CD4-positive, alpha-beta T cell treated with Interleukin-6 at 100 ng/mL for 8 hours (primary cell): ENCODE results near the gene ARHGEF11.
A peak's percentile ranks its signal among the peaks of the same experiment; 100 is the strongest.
"Not testable (repeated sequence)": the region's sequence is repeated elsewhere in the genome, so short reads cannot be mapped to it uniquely, and the experiment has no call there.

Experiments
- DNase-seq: peaks from one replicate; pipeline ENCODE4 v3.0.0-alpha.2; 2020; ENCODE audit warnings: mixed read lengths, low spot score

The ARHGEF11 gene

GRCh38 chr1:156929596-156930238 lies 115.8 kb downstream of the ARHGEF11 start:
- no peak for DNase-seq

- no peak for DNase-seq
Observed at GRCh38 chr1:156928043-156928602, 117.4 kb downstream of the ARHGEF11 start.

- DNase-seq, result peak; percentile 48
Observed at GRCh38 chr1:156927215-156928042, 118.1 kb downstream of the ARHGEF11 start.

- not testable (repeated sequence) for DNase-seq
Observed at GRCh38 chr1:156926695-156927094, 118.8 kb downstream of the ARHGEF11 start.

- DNase-seq, result no peak
Observed at GRCh38 chr1:156926175-156926574, 119.4 kb downstream of the ARHGEF11 start.

GRCh38 chr1:156925154-156926010 lies 120.2 kb downstream of the ARHGEF11 start:
- DNase-seq, result no peak

- no peak for DNase-seq
Observed at GRCh38 chr1:156924478-156925153, 120.9 kb downstream of the ARHGEF11 start.

GRCh38 chr1:156923670-156924477 lies 121.7 kb downstream of the ARHGEF11 start:
- no peak for DNase-seq

GRCh38 chr1:156922986-156923669 lies 122.4 kb downstream of the ARHGEF11 start:
- DNase-seq, result no peak

GRCh38 chr1:156921053-156921529 lies 124.5 kb downstream of the ARHGEF11 start:
- no peak for DNase-seq

- peak; percentile 24 for DNase-seq
Observed at GRCh38 chr1:156920233-156921052, 125.1 kb downstream of the ARHGEF11 start, which contains the start of gene LRRC71. LRRC71 (plus strand) TSS chr1:156920632; CDS start chr1:156920804, 172 bp downstream.

- no peak for DNase-seq
Observed at GRCh38 chr1:156914440-156914856, 131.1 kb downstream of the ARHGEF11 start.

- no peak for DNase-seq
Observed at GRCh38 chr1:156913809-156914387, 131.6 kb downstream of the ARHGEF11 start.

- no peak for DNase-seq
Observed at GRCh38 chr1:156912861-156913808, 132.4 kb downstream of the ARHGEF11 start.

GRCh38 chr1:156912310-156912709 lies 133.2 kb downstream of the ARHGEF11 start:
- no peak for DNase-seq

- no peak for DNase-seq
Observed at GRCh38 chr1:156911577-156912298, 133.8 kb downstream of the ARHGEF11 start.
